PC-9 (cell line): ENCODE data around the gene SPTB. TPM values are rescaled to one million over a fixed set of nuclear protein-coding genes. Genes with fewer than 3 reads are reported as not detected.
A peak's percentile ranks its signal among the peaks of the same experiment; 100 is the strongest.

ENCODE experiments used
- BruUV-seq: library from RNA; stranded (reverse); fragments of 400-500 nt; replicated peaks from 2 replicates; lab custom pipeline; 2021; lab: Mats Ljungman, UMichigan
- CTCF ChIA-PET: fragments of 300-600 bp; sonication (Branson Sonifier 250); formaldehyde crosslinking; loops from one replicate; lab custom pipeline; 2022; ENCODE audit warnings: antibody characterized with exemption; lab: Charles Lee
- POLR2A ChIA-PET: fragments of 300-600 bp; sonication (Branson Sonifier 250); formaldehyde crosslinking; loops from one replicate; lab custom pipeline; 2022; ENCODE audit warnings: antibody characterized with exemption; ENCODE audit not compliant: unreplicated experiment; lab: Charles Lee
- DNase-seq, 2 experiments: peaks; one replicate each; pipeline versions ENCODE4 v3.0.0 to v3.0.0-alpha.2; 2015 to 2022; ENCODE audit warnings: mixed read lengths in 1 of 2
- H2AFZ ChIP-seq: fragments of 200-600 bp; sonication (generic); 2 replicates; pipeline ENCODE4 v1.8.1; 2017; ENCODE audit warnings: antibody characterized with exemption
- H3F3A ChIP-seq: fragments of 200-600 bp; sonication (generic); 2 replicates; pipeline ENCODE4 v1.8.1; 2017; ENCODE audit warnings: antibody characterized with exemption, mild to moderate bottlenecking, low read depth; ENCODE audit not compliant: insufficient read depth
- H3K27ac ChIP-seq: fragments of 200-600 bp; sonication (generic); 2 replicates; pipeline ENCODE4 v1.6.1; 2016; ENCODE audit warnings: mixed run types
- H3K27me3 ChIP-seq: fragments of 200-600 bp; sonication (generic); 2 replicates; pipeline ENCODE4 v1.6.1; 2016; ENCODE audit warnings: low read depth, mixed run types; ENCODE audit not compliant: insufficient read depth
- H3K36me3 ChIP-seq: fragments of 200-600 bp; sonication (generic); 2 replicates; pipeline ENCODE4 v1.6.1; 2016; ENCODE audit warnings: low read depth, mixed run types
- H3K4me1 ChIP-seq: fragments of 200-600 bp; sonication (generic); replicated peaks from 2 replicates; pipeline ENCODE4 v1.6.1; 2016; ENCODE audit warnings: mixed run types; ENCODE audit not compliant: insufficient read depth
- H3K4me2 ChIP-seq: fragments of 200-600 bp; sonication (generic); 2 replicates; pipeline ENCODE4 v1.6.1; 2017; ENCODE audit warnings: mixed run types
- H3K4me3 ChIP-seq: fragments of 200-600 bp; sonication (generic); 2 replicates; pipeline ENCODE4 v1.6.1; 2016; ENCODE audit warnings: mixed run types
- H3K79me2 ChIP-seq: fragments of 200-600 bp; sonication (generic); 2 replicates; pipeline ENCODE4 v1.6.1; 2017; ENCODE audit warnings: low read depth, mixed run types
- H3K9me2 ChIP-seq: fragments of 200-600 bp; sonication (generic); 2 replicates; pipeline ENCODE4 v1.8.1; 2017; ENCODE audit warnings: mild to moderate bottlenecking; ENCODE audit not compliant: insufficient read depth
- H3K9me3 ChIP-seq: fragments of 200-600 bp; sonication (generic); 2 replicates; pipeline ENCODE4 v1.8.1; 2016; ENCODE audit warnings: low read depth; ENCODE audit not compliant: insufficient read depth
- H4K20me1 ChIP-seq: fragments of 200-600 bp; sonication (generic); 2 replicates; pipeline ENCODE4 v1.8.1; 2017; ENCODE audit not compliant: insufficient read depth
- CTCF ChIP-seq: fragments of 200-600 bp; sonication (generic); conservative IDR thresholded peaks from 2 replicates; pipeline ENCODE4 v1.6.1; 2017; ENCODE audit warnings: mixed run types, antibody characterized with exemption, mild to moderate bottlenecking, moderate library complexity
- EZH2 ChIP-seq: fragments of 200-600 bp; sonication (generic); IDR thresholded peaks from 2 replicates; pipeline ENCODE4 v1.8.0; 2017; ENCODE audit warnings: antibody characterized with exemption, low read depth
- intact Hi-C: fragments of 100-400 bp; cut with micrococcal nuclease; formaldehyde crosslinking; loops from one replicate; pipeline ENCODE4 v1.10.0; 2022; ENCODE audit not compliant: unreplicated experiment
- total RNA-seq: library from RNA; stranded (reverse); gene quantifications from 2 replicates; pipeline ENCODE4 v1.2.3, GENCODE V29; 2021

SPTB gene
- total RNA-seq, 1 experiment from 2014 or later = 0.50 TPM

GRCh38 chr14:64841772-64842750 lies 37.6 kb downstream of the SPTB start:
- no peaks in the 10 kb centered on the region for H4K20me1 ChIP-seq
- H3K9me3 ChIP-seq = no peaks in the 10 kb centered on the region
- no peak overlapping the region for H3K4me3 ChIP-seq
- DNase-seq = peak in 1 of 2 experiments; percentile 19
- H3K4me2 ChIP-seq = no peak overlapping the region
- H3K9me2 ChIP-seq = no peaks in the 10 kb centered on the region
- intact Hi-C loops = loop anchor here (2.0 to 5.0 kb wide), 2 partner anchors 35 kb away; partner anchors contain the start of gene SPTB
- H3K27ac ChIP-seq = no peak overlapping the region
- ChIA-PET CTCF (interaction anchor here (0.6 to 2.8 kb wide), 5 partner anchors 19 to 178 kb away, joined by 3 to 12 read pairs (median 3); no protein-coding TSS in a partner anchor), POLR2A (interaction anchor here (0.6 kb wide), 1 partner anchor 26 kb away, joined by 4 read pairs; no protein-coding TSS in a partner anchor)
- no peaks in the 10 kb centered on the region for H3K79me2 ChIP-seq
- no peak for TF ChIP-seq EZH2
- no peak for TF ChIP-seq CTCF
- H3K36me3 ChIP-seq = no peaks in the 10 kb centered on the region
- peaks cover 19% of the 10 kb centered on the region for H3F3A ChIP-seq
- H2AFZ ChIP-seq = no peak overlapping the region
- peaks cover 36% of the 10 kb centered on the region for H3K27me3 ChIP-seq
- peaks cover 38% of the 10 kb centered on the region for H3K4me1 ChIP-seq
- no TSS peak for BruUV-seq

- CTCF ChIA-PET = interaction anchor here (0.6 to 2.8 kb wide), 6 partner anchors 18 to 179 kb away, joined by 3 to 10 read pairs (median 4); no protein-coding TSS in a partner anchor
- H3F3A ChIP-seq = peaks cover 19% of the 10 kb centered on the region
- H3K79me2 ChIP-seq = no peaks in the 10 kb centered on the region
- BruUV-seq = no TSS peak
- peaks cover 27% of the 10 kb centered on the region for H3K27me3 ChIP-seq
- 0 out of 2 replicates have a peak overlapping the region, but pooled peaks have one; percentile 9 for H3K4me2 ChIP-seq
- peaks cover 34% of the 10 kb centered on the region for H3K4me1 ChIP-seq
- TF ChIP-seq CTCF (peak; percentile 88), EZH2 (no peak)
- POLR2A ChIA-PET = interaction anchor here (0.6 kb wide), 3 partner anchors 25 to 411 kb away, joined by 3 to 4 read pairs (median 3); no protein-coding TSS in a partner anchor
- no peak overlapping the region for H3K4me3 ChIP-seq
- H2AFZ ChIP-seq = no peak overlapping the region
- no peaks in the 10 kb centered on the region for H3K9me2 ChIP-seq
- intact Hi-C loops = loop anchor here (2.0 to 5.0 kb wide), 2 partner anchors 34 to 36 kb away; partner anchors contain the start of gene SPTB
- H3K27ac ChIP-seq = no peak overlapping the region
- no peaks in the 10 kb centered on the region for H3K9me3 ChIP-seq
- no peaks in the 10 kb centered on the region for H3K36me3 ChIP-seq
- no peaks in the 10 kb centered on the region for H4K20me1 ChIP-seq
- DNase-seq = peak; percentile 77
Measured at GRCh38 chr14:64841121-64841651, 38.5 kb downstream of the SPTB start.

GRCh38 chr14:64838656-64839055 lies 41.1 kb downstream of the SPTB start:
- ChIA-PET CTCF (interaction anchor here (0.7 kb wide), 1 partner anchor 13 kb away, joined by 3 read pairs; no protein-coding TSS in a partner anchor), POLR2A (no interaction called here)
- H2AFZ ChIP-seq = no peak overlapping the region
- H3K27me3 ChIP-seq = peaks cover 3% of the 10 kb centered on the region; the same call in 1 of the 2 replicates
- H3K36me3 ChIP-seq = no peaks in the 10 kb centered on the region
- peaks cover 19% of the 10 kb centered on the region for H3F3A ChIP-seq
- no peak overlapping the region for H3K4me3 ChIP-seq
- no peaks in the 10 kb centered on the region for H3K79me2 ChIP-seq
- H3K9me2 ChIP-seq = no peaks in the 10 kb centered on the region
- peaks cover 27% of the 10 kb centered on the region for H3K4me1 ChIP-seq
- H3K27ac ChIP-seq = peak overlapping the region; percentile 27; the same call in 1 of the 2 replicates
- peak overlapping the region; percentile 21; the same call in 1 of the 2 replicates for H3K4me2 ChIP-seq
- no peaks in the 10 kb centered on the region for H4K20me1 ChIP-seq
- intact Hi-C loops = no loop called here
- TF ChIP-seq CTCF (no peak), EZH2 (no peak)
- BruUV-seq = no TSS peak
- H3K9me3 ChIP-seq = no peaks in the 10 kb centered on the region
- peak; percentile 41 to 93 for DNase-seq
